Esophagus muscularis mucosa (tissue), 4 donors: ENCODE measurements around the gene MAPKAP1. TPM values are rescaled to one million over a fixed set of nuclear protein-coding genes. Genes with fewer than 3 reads are reported as not detected.

Source experiments
- DNase-seq: peaks from one replicate; pipeline ENCODE4 v3.0.0-alpha.2; 2017; ENCODE audit errors: extremely low spot score
- H3K27ac ChIP-seq, 4 donors: fragments of 200-600 bp; sonication (generic); replicated peaks in 1 of 4; 1 replicate in 3 of 4; 2 replicates in 1 of 4; pipeline ENCODE4 v1.5.1; 2016 to 2019; ENCODE audit warnings: mild to moderate bottlenecking in 1 of 4
- H3K27me3 ChIP-seq, 4 donors: fragments of 200-600 bp; sonication (generic); one replicate each; pipeline versions ENCODE4 v1.5.1 to v1.6.0; 2016 to 2019
- H3K36me3 ChIP-seq, 4 donors: fragments of 200-600 bp; sonication (generic); one replicate each; pipeline ENCODE4 v1.5.1; 2016 to 2019
- H3K4me1 ChIP-seq, 4 donors: fragments of 200-600 bp; sonication (generic); one replicate each; pipeline ENCODE4 v1.5.1; 2016 to 2019
- H3K4me3 ChIP-seq, 4 donors: fragments of 200-600 bp; sonication (generic); 1 replicate in 2 of 4; 2 replicates in 2 of 4; pipeline ENCODE4 v1.5.1; 2016 to 2019; ENCODE audit warnings: mild to moderate bottlenecking in 4 of 4, moderate library complexity in 1 of 4
- H3K9me3 ChIP-seq, 4 donors: fragments of 200-600 bp; sonication (generic); 1 replicate in 3 of 4; 2 replicates in 1 of 4; pipeline ENCODE4 v1.5.1; 2016 to 2019
- EP300 ChIP-seq: sonication (generic); formaldehyde crosslinking; IDR thresholded peaks from one replicate; pipeline ENCODE4 v1.6.1; 2017; ENCODE audit warnings: antibody characterized with exemption
- POLR2A ChIP-seq: fragments of 450-650 bp; IDR thresholded peaks from one replicate; pipeline ENCODE4 v1.6.1; 2017; ENCODE audit warnings: antibody characterized with exemption, moderate library complexity, mild to moderate bottlenecking, low read depth
- POLR2AphosphoS5 ChIP-seq, 2 donors: sonication (generic); formaldehyde crosslinking; IDR thresholded peaks; one replicate each; pipeline ENCODE4 v1.6.1; 2017; ENCODE audit warnings: antibody characterized with exemption in 2 of 2
- WGBS: methylation state at CpG from one replicate; pipeline ENCODE4 v1.1.5; 2018; 5-methylcytosine and 5-hydroxymethylcytosine counted together
- intact Hi-C: fragments of 100-400 bp; cut with DNase I; formaldehyde crosslinking; loops from one replicate; pipeline ENCODE4 v1.15.1; 2023
- total RNA-seq, 4 donors: library from RNA; depleted of rRNA; stranded (reverse); fragments of >200 nt; gene quantifications; one replicate each; pipeline versions ENCODE4 v1.1.0 to v1.2.1, GENCODE V29; 2016
- TF ChIP-seq, protein P1 (sequence below), 3 experiments: fragments of 200-600 bp in 2 of 3; fragments of 450-650 bp in 1 of 3; sonication (generic) in 2 of 3; IDR thresholded peaks; one replicate each; pipeline ENCODE4 v1.5.1; 2017 to 2019; ENCODE audit warnings: antibody characterized with exemption in 3 of 3, mild to moderate bottlenecking in 2 of 3, moderate library complexity in 1 of 3

The MAPKAP1 gene
- total RNA-seq, 4 donors from 2014 or later: 84.3 to 103 (median 93.4) TPM

DNA sequence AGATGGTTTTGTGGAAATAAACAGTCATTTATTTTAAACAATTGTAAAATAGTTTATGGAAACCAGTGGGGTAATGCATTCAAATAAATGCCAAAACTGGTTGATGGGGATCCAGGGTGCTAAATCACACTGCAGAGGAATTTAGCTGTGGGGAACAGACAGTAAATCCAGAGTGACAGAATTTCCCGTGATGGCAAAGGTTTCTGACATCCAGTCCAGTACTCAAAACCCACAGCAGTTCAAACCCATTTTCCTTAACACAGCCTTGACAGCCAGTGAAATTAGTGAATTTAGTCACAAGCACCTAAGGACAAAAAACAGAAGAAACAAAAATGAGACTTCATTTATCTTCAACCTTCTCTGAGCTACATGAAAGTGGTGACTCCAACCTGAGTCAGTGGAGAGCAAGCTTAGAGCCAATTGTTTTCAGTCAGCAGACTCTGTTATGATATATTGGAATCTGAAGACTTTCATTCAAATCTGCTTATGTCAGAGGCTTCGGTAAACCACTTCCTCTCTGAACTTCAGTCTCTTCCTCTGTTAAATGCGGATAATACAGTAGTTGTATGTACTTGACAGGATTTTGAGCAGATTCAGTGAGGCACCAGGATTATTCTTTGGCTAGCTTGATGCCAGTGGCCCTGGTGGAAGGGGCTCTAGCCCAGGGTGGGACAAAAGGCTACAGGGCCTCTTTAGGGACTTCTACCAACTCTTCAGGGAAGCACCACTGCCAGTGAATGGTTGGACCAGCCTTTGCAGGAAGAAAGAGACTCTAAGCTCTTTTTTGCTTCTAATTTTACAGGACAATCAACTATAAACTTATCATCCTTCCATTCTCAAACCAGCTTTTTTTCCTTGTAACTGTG is 185.3 kb downstream of the MAPKAP1 start:
- H3K36me3 ChIP-seq: peaks cover 0 to 5% (median 0%) of the 10 kb centered on the region in 4 donors
- intact Hi-C loops: no loop called here
- TF ChIP-seq EP300 (no peak), POLR2A (no peak), POLR2AphosphoS5 (IDR thresholded peaks at IDR 0.05) (no peak)
- TF ChIP-seq, protein P1, sequence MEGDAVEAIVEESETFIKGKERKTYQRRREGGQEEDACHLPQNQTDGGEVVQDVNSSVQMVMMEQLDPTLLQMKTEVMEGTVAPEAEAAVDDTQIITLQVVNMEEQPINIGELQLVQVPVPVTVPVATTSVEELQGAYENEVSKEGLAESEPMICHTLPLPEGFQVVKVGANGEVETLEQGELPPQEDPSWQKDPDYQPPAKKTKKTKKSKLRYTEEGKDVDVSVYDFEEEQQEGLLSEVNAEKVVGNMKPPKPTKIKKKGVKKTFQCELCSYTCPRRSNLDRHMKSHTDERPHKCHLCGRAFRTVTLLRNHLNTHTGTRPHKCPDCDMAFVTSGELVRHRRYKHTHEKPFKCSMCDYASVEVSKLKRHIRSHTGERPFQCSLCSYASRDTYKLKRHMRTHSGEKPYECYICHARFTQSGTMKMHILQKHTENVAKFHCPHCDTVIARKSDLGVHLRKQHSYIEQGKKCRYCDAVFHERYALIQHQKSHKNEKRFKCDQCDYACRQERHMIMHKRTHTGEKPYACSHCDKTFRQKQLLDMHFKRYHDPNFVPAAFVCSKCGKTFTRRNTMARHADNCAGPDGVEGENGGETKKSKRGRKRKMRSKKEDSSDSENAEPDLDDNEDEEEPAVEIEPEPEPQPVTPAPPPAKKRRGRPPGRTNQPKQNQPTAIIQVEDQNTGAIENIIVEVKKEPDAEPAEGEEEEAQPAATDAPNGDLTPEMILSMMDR (IDR thresholded peaks at IDR 0.05): no peak
- H3K9me3 ChIP-seq: no peaks in the 10 kb centered on the region
- WGBS: 23% methylated on average over 3 of the region's 3 CpGs
- DNase-seq: no peak
- no peaks in the 10 kb centered on the region for H3K27me3 ChIP-seq
- no peak overlapping the region for H3K4me3 ChIP-seq
- peaks cover 4 to 32% (median 25%) of the 10 kb centered on the region in 4 donors for H3K4me1 ChIP-seq
- peak overlapping the region in 3 of 4 donors; percentile 16 to 64 (median 35) for H3K27ac ChIP-seq

DNA sequence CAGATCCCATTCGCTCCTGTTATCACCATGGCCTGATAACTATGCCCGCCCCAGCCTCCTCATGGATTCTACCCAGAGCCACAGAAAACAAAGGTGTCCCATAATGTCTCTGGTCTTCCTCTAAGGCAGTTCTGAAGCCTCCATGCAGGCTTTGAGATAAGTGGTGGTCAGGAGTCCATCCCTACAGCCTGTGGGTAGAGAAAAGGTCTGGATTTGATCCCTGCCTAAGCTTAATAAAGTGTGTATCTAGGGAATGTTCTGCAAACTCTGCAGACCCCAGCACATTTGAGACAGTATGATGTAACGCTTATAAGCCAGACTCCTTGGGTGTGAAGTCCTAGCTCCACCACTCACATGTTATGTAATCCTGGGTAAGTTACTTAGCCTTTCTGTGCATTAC is 187.3 kb downstream of the MAPKAP1 start:
- H3K36me3 ChIP-seq: peaks cover 0 to 5% (median 0%) of the 10 kb centered on the region in 4 donors
- H3K27me3 ChIP-seq: no peaks in the 10 kb centered on the region
- intact Hi-C loops: no loop called here
- 100% methylated on average over 3 of the region's 3 CpGs for WGBS
- H3K4me1 ChIP-seq: peaks cover 4 to 25% (median 22%) of the 10 kb centered on the region in 4 donors
- H3K9me3 ChIP-seq: no peaks in the 10 kb centered on the region
- no peak for TF ChIP-seq POLR2AphosphoS5 (IDR thresholded peaks at IDR 0.05)
- TF ChIP-seq, protein P1 (IDR thresholded peaks at IDR 0.05): no peak
- H3K27ac ChIP-seq: no peak overlapping the region
- DNase-seq: no peak
- H3K4me3 ChIP-seq: no peak overlapping the region

DNA sequence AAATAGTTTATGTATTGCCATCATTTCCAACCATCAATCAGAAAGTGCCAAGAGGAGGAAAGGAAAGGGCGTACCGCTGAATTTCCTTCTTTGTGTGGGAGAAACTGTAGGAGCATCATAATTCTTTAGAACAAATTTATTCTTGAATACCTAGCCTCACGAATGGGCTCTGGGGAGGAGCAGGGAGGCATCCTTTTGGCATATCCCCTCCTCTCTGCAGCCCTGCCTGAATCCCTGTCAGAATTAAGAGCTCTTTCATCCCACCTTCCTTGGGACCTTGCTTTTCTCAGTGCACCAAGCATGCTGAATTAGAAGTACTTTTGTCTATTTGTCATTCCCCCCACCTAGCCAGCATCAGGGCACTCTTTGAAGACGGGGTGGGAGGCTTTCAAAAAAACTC is 189.4 kb downstream of the MAPKAP1 start:
- Histone ChIP-seq H3K27me3 (no peaks in the 10 kb centered on the region), H3K4me1 (peaks cover 11 to 43% (median 37%) of the 10 kb centered on the region in 4 donors), H3K36me3 (peaks cover 0 to 5% (median 0%) of the 10 kb centered on the region in 4 donors), H3K27ac (no peak overlapping the region), H3K4me3 (no peak overlapping the region), H3K9me3 (no peaks in the 10 kb centered on the region)
- intact Hi-C loops: no loop called here
- 95% methylated on average over 4 of the region's 4 CpGs for whole genome bisulfite sequencing
- DNase-seq: no peak
- no peak for TF ChIP-seq EP300
- TF ChIP-seq POLR2AphosphoS5 (IDR thresholded peaks at IDR 0.05): no peak
- TF ChIP-seq POLR2A: no peak
- TF ChIP-seq, protein P1 (IDR thresholded peaks at IDR 0.05): no peak

DNA sequence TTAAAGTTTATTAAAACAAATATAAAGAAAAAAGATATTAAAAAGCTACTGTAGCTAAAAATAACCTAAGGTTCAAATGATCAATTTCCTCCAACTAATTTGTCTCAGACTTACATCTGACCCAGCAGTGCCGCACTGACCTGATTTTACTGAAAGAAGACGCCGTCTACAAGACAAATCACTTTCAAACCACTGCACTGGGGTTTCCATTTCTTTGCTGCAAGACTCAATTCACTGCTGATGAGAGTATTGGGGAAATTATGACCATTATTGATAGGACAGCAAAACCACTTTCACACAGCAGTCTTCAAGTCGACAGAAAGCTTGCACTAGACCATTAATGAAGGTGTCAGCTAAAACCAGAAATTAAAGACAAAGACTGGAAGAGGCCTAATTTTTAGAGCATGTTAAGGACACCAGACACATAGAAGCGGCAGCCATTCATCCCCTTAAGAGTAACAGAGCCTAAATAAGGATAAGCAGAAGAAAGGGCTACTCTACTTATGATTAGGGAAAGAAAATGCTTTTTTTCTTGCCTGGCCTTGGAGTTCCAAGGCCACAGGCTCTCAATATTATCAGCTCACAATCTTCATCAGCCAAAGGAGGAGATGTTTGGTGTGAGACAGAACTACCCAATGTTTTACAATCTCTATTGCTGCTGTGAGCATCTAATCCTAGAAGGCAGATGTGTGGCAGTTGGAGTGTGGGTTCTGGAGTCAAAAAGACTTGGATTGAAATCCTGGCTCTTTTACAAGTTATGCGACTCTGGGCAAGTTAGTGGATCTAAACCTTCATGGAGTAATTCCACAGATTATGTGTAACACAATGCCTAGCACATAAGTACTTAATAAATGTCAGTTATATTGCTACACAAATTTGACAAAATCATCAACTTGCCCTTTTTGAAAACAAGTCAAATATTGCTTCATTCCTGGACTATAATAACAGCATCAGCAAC is 190.7 kb downstream of the MAPKAP1 start:
- Histone ChIP-seq H3K27me3 (no peaks in the 10 kb centered on the region), H3K4me3 (no peak overlapping the region), H3K36me3 (peaks cover 0 to 5% (median 0%) of the 10 kb centered on the region in 4 donors), H3K4me1 (peaks cover 17 to 41% (median 29%) of the 10 kb centered on the region in 4 donors), H3K27ac (no peak overlapping the region), H3K9me3 (no peaks in the 10 kb centered on the region)
- DNase-seq: peak; percentile 39
- 89% methylated on average over 6 of the region's 6 CpGs for WGBS
- TF ChIP-seq POLR2AphosphoS5 (IDR thresholded peaks at IDR 0.05) (no peak), EP300 (no peak), POLR2A (no peak)
- TF ChIP-seq, protein P1 (IDR thresholded peaks at IDR 0.05): no peak
- intact Hi-C loops: no loop called here
